GM21825 (cell line): Measurements from ENCODE around the gene DNAJB2.
"Not testable (repeated sequence)": the region's sequence is repeated elsewhere in the genome, so short reads cannot be mapped to it uniquely, and the experiment has no call there.

Experiments
- ATAC-seq: cut with Tn5 transposase; IDR thresholded peaks from one replicate; pipeline ENCODE4 v1.9.1; 2021; ENCODE audit warnings: mild to moderate bottlenecking, moderate library complexity; ENCODE audit not compliant: unreplicated experiment

The DNAJB2 gene

GRCh38 chr2:219284501-219285372, 5.6 kb downstream of the DNAJB2 start:
- ATAC-seq: no peak

- no peak for ATAC-seq
Measured at GRCh38 chr2:219285373-219285735, 6.2 kb downstream of the DNAJB2 start.

GRCh38 chr2:219285894-219286425, 6.8 kb downstream of the DNAJB2 start:
- ATAC-seq: no peak

GRCh38 chr2:219286436-219287115, 7.4 kb downstream of the DNAJB2 start:
- no peak for ATAC-seq

GRCh38 chr2:219287116-219287440, 7.9 kb downstream of the DNAJB2 start:
- ATAC-seq: not testable (repeated sequence)

GRCh38 chr2:219287580-219288265, 8.6 kb downstream of the DNAJB2 start:
- no peak for ATAC-seq

GRCh38 chr2:219289195-219289536, 10.0 kb downstream of the DNAJB2 start:
- no peak for ATAC-seq

GRCh38 chr2:219289537-219290361, 10.6 kb downstream of the DNAJB2 start:
- no peak for ATAC-seq

GRCh38 chr2:219290381-219291171, 11.4 kb downstream of the DNAJB2 start:
- no peak for ATAC-seq

GRCh38 chr2:219291394-219291793, 12.2 kb downstream of the DNAJB2 start:
- ATAC-seq: no peak

- ATAC-seq: no peak
Measured at GRCh38 chr2:219291910-219292490, 12.8 kb downstream of the DNAJB2 start.

- no peak for ATAC-seq
Measured at GRCh38 chr2:219292616-219293015, 13.4 kb downstream of the DNAJB2 start.

- ATAC-seq: no peak
Measured at GRCh38 chr2:219293736-219294231, 14.6 kb downstream of the DNAJB2 start.

- ATAC-seq: peak; percentile 91
Measured at GRCh38 chr2:219294356-219295351, 15.5 kb downstream of the DNAJB2 start.

- ATAC-seq: no peak
Measured at GRCh38 chr2:219296142-219296541, 17.0 kb downstream of the DNAJB2 start.

- ATAC-seq: no peak
Measured at GRCh38 chr2:219296631-219297391, 17.6 kb downstream of the DNAJB2 start.

- no peak for ATAC-seq
Measured at GRCh38 chr2:219297766-219298456, 18.7 kb downstream of the DNAJB2 start.
